SK-N-SH (cell line): ENCODE results near the gene PLEKHH1. TPM values are rescaled to one million over a fixed set of nuclear protein-coding genes. Genes with fewer than 3 reads are reported as not detected.
A peak's percentile ranks its signal among the peaks of the same experiment; 100 is the strongest.
"Not testable (repeated sequence)": the region's sequence is repeated elsewhere in the genome, so short reads cannot be mapped to it uniquely, and the experiment has no call there.

Experiments
- CTCF ChIA-PET: fragments of 300-600, 350-600 bp; formaldehyde crosslinking; extraction: SDS; loops from one replicate; lab custom pipeline; 2021; lab: Yijun Ruan, JAX
- POLR2A ChIA-PET: fragments of 350-600 bp; sonication (Branson Sonifier 250); formaldehyde crosslinking; extraction: SDS; loops from one replicate; lab custom pipeline; 2020; ENCODE audit warnings: antibody characterized with exemption, inconsistent platforms; lab: Yijun Ruan, JAX
- DNase-seq: peaks from one replicate; pipeline ENCODE4 v3.0.0; 2012
- H2AFZ ChIP-seq: fragments of 200-600 bp; sonication (generic); 2 replicates; pipeline ENCODE4 v1.8.1; 2016; ENCODE audit warnings: antibody characterized with exemption, mild to moderate bottlenecking, low read depth
- H3F3A ChIP-seq: fragments of 200-600 bp; sonication (generic); replicated peaks from 2 replicates; pipeline ENCODE3; 2016; ENCODE audit warnings: antibody characterized with exemption, mild to moderate bottlenecking; ENCODE audit not compliant: insufficient read depth
- H3K27ac ChIP-seq, 2 experiments: fragments of 200-500 bp in 1 of 2; fragments of 200-600 bp in 1 of 2; sonication (Bioruptor generic) in 1 of 2; sonication (generic), shearing (Covaris generic) in 1 of 2; 2 replicates each; pipeline versions ENCODE4 v1.5.1 to v1.6.1; 2014 to 2016; ENCODE audit warnings: low read depth in 2 of 2, inconsistent platforms in 1 of 2, low read length in 1 of 2, mild to moderate bottlenecking in 1 of 2, mixed read lengths in 1 of 2
- H3K27me3 ChIP-seq: fragments of 200-600 bp; sonication (generic), shearing (Covaris generic); 2 replicates; pipeline ENCODE4 v1.6.1; 2016; ENCODE audit warnings: mixed run types; ENCODE audit not compliant: insufficient read depth
- H3K36me3 ChIP-seq, 2 experiments: fragments of 200-500 bp in 1 of 2; fragments of 200-600 bp in 1 of 2; sonication (Bioruptor generic) in 1 of 2; sonication (generic) in 1 of 2; replicated peaks in 1 of 2; 2 replicates each; pipeline versions ENCODE3 to v1.5.1; 2014 to 2016; ENCODE audit warnings: low read length in 1 of 2, mild to moderate bottlenecking in 1 of 2; ENCODE audit not compliant: insufficient read depth in 2 of 2, control insufficient read depth in 1 of 2
- H3K4me1 ChIP-seq, 2 experiments: fragments of 200-500 bp in 1 of 2; fragments of 200-600 bp in 1 of 2; sonication (Bioruptor generic) in 1 of 2; sonication (generic), shearing (Covaris generic) in 1 of 2; 2 replicates each; pipeline versions ENCODE4 v1.5.1 to v1.6.1; 2014 to 2016; ENCODE audit warnings: low read depth in 1 of 2, low read length in 1 of 2, mixed run types in 1 of 2; ENCODE audit not compliant: insufficient read depth in 2 of 2, control insufficient read depth in 1 of 2
- H3K4me2 ChIP-seq: fragments of 200-600 bp; sonication (generic), shearing (Covaris generic); 2 replicates; pipeline ENCODE4 v1.6.1; 2017; ENCODE audit warnings: mixed run types
- H3K4me3 ChIP-seq, 2 experiments: fragments of 200-500 bp in 1 of 2; fragments of 200-600 bp in 1 of 2; sonication (Bioruptor generic) in 1 of 2; sonication (generic), shearing (Covaris generic) in 1 of 2; 2 replicates each; pipeline versions ENCODE4 v1.5.1 to v1.8.1; 2014 to 2016; ENCODE audit warnings: low read depth in 2 of 2, inconsistent platforms in 1 of 2, low read length in 1 of 2, mild to moderate bottlenecking in 1 of 2, mixed read lengths in 1 of 2, moderate library complexity in 1 of 2
- H3K79me2 ChIP-seq: fragments of 200-600 bp; sonication (generic); 2 replicates; pipeline ENCODE4 v1.8.1; 2017; ENCODE audit warnings: mild to moderate bottlenecking; ENCODE audit not compliant: insufficient read depth
- H3K9ac ChIP-seq: fragments of 200-600 bp; sonication (generic); 2 replicates; pipeline ENCODE4 v1.6.1; 2017; ENCODE audit warnings: mixed run types
- H3K9me2 ChIP-seq: fragments of 200-600 bp; sonication (generic); 2 replicates; pipeline ENCODE4 v1.6.1; 2017; ENCODE audit warnings: mixed run types
- H3K9me3 ChIP-seq: fragments of 200-600 bp; sonication (generic); 2 replicates; pipeline ENCODE4 v1.6.1; 2017; ENCODE audit warnings: mixed run types, mild to moderate bottlenecking, moderate library complexity
- H4K20me1 ChIP-seq: fragments of 200-600 bp; sonication (generic); 2 replicates; pipeline ENCODE4 v1.6.1; 2017; ENCODE audit warnings: mild to moderate bottlenecking, mixed run types; ENCODE audit not compliant: insufficient read depth
- CTCF ChIP-seq: fragments of 200-600 bp; sonication (generic); IDR thresholded peaks from 2 replicates; pipeline ENCODE4 v1.6.1; 2017; ENCODE audit warnings: antibody characterized with exemption, mild to moderate bottlenecking, moderate library complexity
- FOSL2 ChIP-seq: IDR thresholded peaks from 2 replicates; pipeline ENCODE4 v1.4.0; 2012; ENCODE audit warnings: low read depth, mild to moderate bottlenecking, moderate library complexity, borderline replicate concordance
- FOXJ3 ChIP-seq: sonication (generic); formaldehyde crosslinking; IDR thresholded peaks from 2 replicates; pipeline ENCODE4 v1.5.1; 2020; ENCODE audit warnings: mild to moderate bottlenecking, missing genetic modification reagents
- GABPA ChIP-seq: IDR thresholded peaks from 2 replicates; pipeline ENCODE4 v1.4.0; 2012; ENCODE audit warnings: low read depth, mild to moderate bottlenecking
- GATA2 ChIP-seq: sonication (generic); formaldehyde crosslinking; IDR thresholded peaks from 2 replicates; pipeline ENCODE4 v1.5.0; 2020; ENCODE audit warnings: mild to moderate bottlenecking, missing genetic modification reagents
- MXI1 ChIP-seq: IDR thresholded peaks from 2 replicates; pipeline ENCODE4 v1.6.1; 2012; ENCODE audit warnings: mild to moderate bottlenecking, low read depth, low read length, improper control_type of control experiment
- PBX3 ChIP-seq: IDR thresholded peaks from 2 replicates; pipeline ENCODE4; 2012
- RAD21 ChIP-seq: IDR thresholded peaks from 2 replicates; pipeline ENCODE4 v1.6.1; 2012; ENCODE audit warnings: mild to moderate bottlenecking, low read length
- REST ChIP-seq: IDR thresholded peaks from 2 replicates; pipeline ENCODE4 v1.6.1; 2012; ENCODE audit warnings: mild to moderate bottlenecking, low read depth, low read length, moderate library complexity
- TAF1 ChIP-seq: IDR thresholded peaks from 2 replicates; pipeline ENCODE4 v1.6.1; 2012; ENCODE audit warnings: low read depth, mild to moderate bottlenecking, low read length, moderate library complexity, borderline replicate concordance
- TCF12 ChIP-seq: IDR thresholded peaks from 2 replicates; pipeline ENCODE4 v1.4.0; 2012
- WGBS: methylation state at CpG from one replicate; pipeline ENCODE4 v1.1.6; 2017; ENCODE audit warnings: low lambda C conversion rate; 5-methylcytosine and 5-hydroxymethylcytosine counted together
- polyA plus RNA-seq, 3 experiments: library from polyadenylated mRNA; depleted of rRNA; stranded (reverse); fragments of >200 nt; gene quantifications; 2 replicates each; pipeline ENCODE4 v1.2.3, GENCODE V29; 2012

The PLEKHH1 gene
- polyA plus RNA-seq, 1 of the 3 experiments (the other 2 are of a cell fraction), result 1.6 TPM

GRCh38 chr14:67600562-67600974 lies 67.5 kb downstream of the PLEKHH1 start:
- Histone ChIP-seq H3K27ac (peak overlapping the region; percentile 58 to 66; a peak in 3 of 4 replicates), H3K4me2 (peak overlapping the region; percentile 84), H3K4me3 (peak overlapping the region; percentile 77 to 90), H3K9ac (peak overlapping the region; percentile 59; the same call in 1 of the 2 replicates), H2AFZ (peak overlapping the region; percentile 89)
- DNase-seq, H3K36me3 ChIP-seq, H3F3A ChIP-seq, H3K9me3 ChIP-seq, H3K9me2 ChIP-seq, H3K4me1 ChIP-seq, H4K20me1 ChIP-seq, H3K79me2 ChIP-seq, H3K27me3 ChIP-seq: not testable (repeated sequence)
- ChIA-PET POLR2A (interaction anchor here (0.6 to 2.0 kb wide), 7 partner anchors 12 to 95 kb away, joined by 3 to 11 read pairs (median 3); partner anchors contain the start of genes PLEKHH1 and RDH11), CTCF (interaction anchor here (0.7 to 4.2 kb wide), 23 partner anchors 9 to 241 kb away, joined by 3 to 23 read pairs (median 4); partner anchors contain the start of genes ARG2, ATP6V1D, EIF2S1 and RDH12)
- WGBS, result 93% methylated on average over 21 of the region's 21 CpGs

- no peaks in the 10 kb centered on the region for H3K9me2 ChIP-seq
- H3K9ac ChIP-seq, result no peak overlapping the region
- WGBS, result 77% methylated on average over 7 of the region's 7 CpGs
- H3K27ac ChIP-seq, result no peak overlapping the region
- CTCF ChIA-PET, result interaction anchor here (3.3 kb wide), 1 partner anchor 17 kb away, joined by 20 read pairs; the partner anchor contains the start of gene ARG2
- no peaks in the 10 kb centered on the region for H3K9me3 ChIP-seq
- no peaks in the 10 kb centered on the region for H3K27me3 ChIP-seq
- peaks cover 3% of the 10 kb centered on the region for H3F3A ChIP-seq
- H2AFZ ChIP-seq, result no peak overlapping the region
- H3K36me3 ChIP-seq, result no peaks in the 10 kb centered on the region
- no peak overlapping the region for H3K4me3 ChIP-seq
- no peaks in the 10 kb centered on the region for H3K79me2 ChIP-seq
- POLR2A ChIA-PET, result no interaction called here
- TF ChIP-seq GATA2 (CRISPR knock-in tag) (no peak), REST (no peak), FOXJ3 (CRISPR knock-in tag) (no peak), TAF1 (no peak), GABPA (no peak), RAD21 (no peak), PBX3 (no peak), FOSL2 (no peak), MXI1 (no peak), TCF12 (no peak), CTCF (no peak)
- H3K4me2 ChIP-seq, result no peak overlapping the region
- H4K20me1 ChIP-seq, result no peaks in the 10 kb centered on the region
- H3K4me1 ChIP-seq, result peaks cover 0 to 6% of the 10 kb centered on the region in 2 experiments; a peak in 2 of 4 replicates
- DNase-seq, result no peak
These were observed 69.0 kb downstream of the PLEKHH1 start for GRCh38 chr14:67602076-67602475.
